ENCODE results near the gene CENPW. TPM values are rescaled to one million over a fixed set of nuclear protein-coding genes. Genes with fewer than 3 reads are reported as not detected.

Gene CENPW
- total and polyA plus RNA-seq, 2 experiments from 2014 or later, result 10.8 to 26.1 TPM

DNA sequence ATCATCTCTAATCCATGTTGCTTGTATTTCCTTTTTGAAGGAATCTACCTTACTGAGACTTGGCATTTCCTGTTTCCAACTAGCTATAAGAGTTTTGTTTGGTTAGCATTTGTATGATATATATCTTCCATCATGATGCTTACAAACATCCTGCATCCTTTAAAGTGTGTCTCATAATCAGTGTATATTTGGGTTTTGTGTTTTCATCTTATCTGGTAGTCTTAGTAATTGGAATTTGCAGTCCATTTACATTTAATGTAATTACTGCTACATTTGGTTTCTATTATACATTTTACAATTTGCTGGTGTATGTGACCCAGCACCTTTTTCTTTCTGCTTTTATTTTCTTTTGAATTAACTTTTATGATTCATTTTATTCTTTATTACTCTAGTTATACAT is 12.6 kb downstream of the CENPW start:
- Histone ChIP-seq H3K27ac (no peak overlapping the region), H3K4me3 (no peak overlapping the region), H3K9me3 (ENCODE audit: low read depth) (no peaks in the 10 kb centered on the region), H3K4me1 (ENCODE audit: low read depth) (no peaks in the 10 kb centered on the region), H3K36me3 (peaks cover 2% of the 10 kb centered on the region), H3K27me3 (no peaks in the 10 kb centered on the region)
- TF ChIP-seq, protein P1, sequence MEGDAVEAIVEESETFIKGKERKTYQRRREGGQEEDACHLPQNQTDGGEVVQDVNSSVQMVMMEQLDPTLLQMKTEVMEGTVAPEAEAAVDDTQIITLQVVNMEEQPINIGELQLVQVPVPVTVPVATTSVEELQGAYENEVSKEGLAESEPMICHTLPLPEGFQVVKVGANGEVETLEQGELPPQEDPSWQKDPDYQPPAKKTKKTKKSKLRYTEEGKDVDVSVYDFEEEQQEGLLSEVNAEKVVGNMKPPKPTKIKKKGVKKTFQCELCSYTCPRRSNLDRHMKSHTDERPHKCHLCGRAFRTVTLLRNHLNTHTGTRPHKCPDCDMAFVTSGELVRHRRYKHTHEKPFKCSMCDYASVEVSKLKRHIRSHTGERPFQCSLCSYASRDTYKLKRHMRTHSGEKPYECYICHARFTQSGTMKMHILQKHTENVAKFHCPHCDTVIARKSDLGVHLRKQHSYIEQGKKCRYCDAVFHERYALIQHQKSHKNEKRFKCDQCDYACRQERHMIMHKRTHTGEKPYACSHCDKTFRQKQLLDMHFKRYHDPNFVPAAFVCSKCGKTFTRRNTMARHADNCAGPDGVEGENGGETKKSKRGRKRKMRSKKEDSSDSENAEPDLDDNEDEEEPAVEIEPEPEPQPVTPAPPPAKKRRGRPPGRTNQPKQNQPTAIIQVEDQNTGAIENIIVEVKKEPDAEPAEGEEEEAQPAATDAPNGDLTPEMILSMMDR (IDR thresholded peaks at IDR 0.05; ENCODE audit: low read depth, low read length), result no peak
- DNase-seq (ENCODE audit: low read depth in 1 of 2, low spot score in 1 of 2), result no peak

DNA sequence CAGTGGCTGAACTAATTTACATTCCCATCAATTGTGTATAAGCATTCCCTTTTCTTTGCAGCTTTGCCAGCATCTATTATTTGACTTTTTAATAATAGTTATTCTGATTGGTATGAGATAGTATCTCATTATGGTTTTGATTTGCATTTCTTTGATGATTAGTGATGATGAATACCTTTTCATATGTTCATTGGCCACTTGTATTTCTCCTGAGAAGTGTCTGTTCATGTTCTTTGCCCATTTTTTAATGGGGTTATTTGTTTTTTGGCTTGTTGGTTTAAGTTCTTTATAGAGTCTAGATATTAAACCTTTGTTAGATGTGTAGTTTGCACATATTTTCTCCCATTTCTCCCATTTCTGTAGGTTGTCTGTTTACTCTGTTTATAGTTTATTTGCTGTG is 16.6 kb downstream of the CENPW start:
- TF ChIP-seq, protein P1 (IDR thresholded peaks at IDR 0.05; ENCODE audit: low read depth, low read length), result no peak
- no peaks in the 10 kb centered on the region for H3K9me3 ChIP-seq (ENCODE audit: low read depth)

DNA sequence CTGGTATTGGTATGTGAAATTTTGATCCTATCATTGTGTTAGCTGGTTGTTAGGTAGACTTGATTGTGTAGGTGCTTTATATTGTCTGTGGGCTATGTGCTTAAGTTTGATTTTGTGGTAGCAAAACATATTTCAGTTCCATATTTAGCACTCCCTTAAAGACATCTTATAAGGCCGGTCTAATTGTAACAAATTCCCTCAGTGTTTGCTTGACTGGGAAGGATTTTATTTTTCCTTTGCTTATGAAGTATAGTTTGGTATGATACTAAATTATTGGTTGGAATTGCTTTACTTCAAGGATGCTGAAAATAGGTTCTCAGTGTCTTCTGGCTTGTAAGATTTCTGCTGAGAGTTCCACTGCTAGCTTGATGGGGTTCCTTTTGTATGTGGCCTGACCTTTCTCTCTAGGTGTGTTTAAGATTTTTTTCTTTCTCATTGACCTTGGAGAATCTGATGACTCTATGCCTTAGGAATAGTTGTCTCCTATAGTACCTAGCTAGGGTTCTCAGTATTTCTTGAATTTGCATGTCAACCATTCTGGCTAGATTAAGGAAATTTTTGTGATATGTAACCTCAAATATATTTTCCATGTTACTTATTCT is 20.1 kb downstream of the CENPW start:
- TF ChIP-seq, protein P1 (IDR thresholded peaks at IDR 0.05; ENCODE audit: low read depth, low read length), result no peak
- Histone ChIP-seq H3K27ac (no peak overlapping the region), H3K36me3 (no peaks in the 10 kb centered on the region), H3K4me3 (no peak overlapping the region), H3K9me3 (ENCODE audit: low read depth) (no peaks in the 10 kb centered on the region), H3K27me3 (no peaks in the 10 kb centered on the region), H3K4me1 (ENCODE audit: low read depth) (no peaks in the 10 kb centered on the region)
- DNase-seq (ENCODE audit: low read depth in 1 of 2, low spot score in 1 of 2), result no peak

More for the DNA sequence above, 16.6 kb downstream of the CENPW start:
- no peak for DNase-seq (ENCODE audit: low read depth in 1 of 2, low spot score in 1 of 2)
- Histone ChIP-seq H3K36me3 (no peaks in the 10 kb centered on the region), H3K27me3 (no peaks in the 10 kb centered on the region), H3K27ac (no peak overlapping the region), H3K4me3 (no peak overlapping the region), H3K4me1 (ENCODE audit: low read depth) (no peaks in the 10 kb centered on the region)

DNA sequence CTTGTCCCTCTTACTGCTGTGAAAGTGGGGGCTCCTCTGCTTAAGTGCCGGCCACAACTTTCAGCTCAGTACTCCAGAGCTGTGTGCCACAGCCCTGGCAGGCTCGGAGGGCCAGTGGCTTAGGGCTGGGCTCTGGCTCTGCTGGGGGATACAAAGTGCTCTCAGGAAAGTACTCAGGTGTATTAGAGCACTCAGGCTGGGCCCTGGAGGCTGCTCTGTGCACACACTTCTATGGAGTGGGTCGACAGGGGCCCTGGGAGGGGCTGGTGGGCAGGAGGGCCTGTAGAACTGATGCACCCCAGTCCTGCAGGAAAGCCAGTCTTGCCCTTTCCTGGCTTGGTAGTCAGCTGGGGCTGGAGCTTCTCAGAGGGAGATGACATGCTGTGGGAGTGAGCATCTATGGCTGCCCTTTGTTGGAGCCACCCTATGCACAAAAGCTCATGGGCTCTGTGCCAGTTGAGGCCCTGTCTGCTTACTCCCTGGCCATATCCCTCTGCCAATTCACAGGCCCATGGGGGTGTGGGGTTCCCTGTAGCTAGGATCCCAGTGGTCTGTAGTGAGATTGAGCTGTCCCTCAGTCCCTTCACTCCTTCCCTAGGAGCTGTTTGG is 22.0 kb downstream of the CENPW start:
- Histone ChIP-seq H3K36me3 (no peaks in the 10 kb centered on the region), H3K4me3 (no peak overlapping the region), H3K9me3 (ENCODE audit: low read depth) (no peaks in the 10 kb centered on the region), H3K27me3 (no peaks in the 10 kb centered on the region), H3K4me1 (ENCODE audit: low read depth) (no peaks in the 10 kb centered on the region), H3K27ac (no peak overlapping the region)
- TF ChIP-seq, protein P1 (IDR thresholded peaks at IDR 0.05; ENCODE audit: low read depth, low read length), result no peak
- DNase-seq (ENCODE audit: low read depth in 1 of 2, low spot score in 1 of 2), result peak in 1 of 2 donors; percentile 4

DNA sequence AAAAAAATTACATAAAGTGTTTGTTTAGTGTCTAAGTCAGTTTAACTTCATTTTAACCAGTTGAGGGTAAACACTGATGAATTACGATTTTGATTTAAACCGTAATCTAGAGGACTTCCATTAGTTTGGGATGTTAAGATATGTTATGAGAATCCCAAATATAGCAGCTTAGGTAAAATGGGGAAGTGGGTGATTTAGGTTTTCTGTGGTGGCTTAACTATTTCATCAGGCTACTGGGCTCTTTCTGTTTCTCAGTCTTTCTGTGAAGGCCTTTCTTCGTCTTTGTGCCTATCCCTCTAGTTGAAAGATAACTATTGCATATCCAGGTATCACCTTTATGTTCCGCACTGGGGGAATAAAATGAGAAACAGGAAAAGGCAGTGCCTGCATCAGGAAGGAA is 27.9 kb downstream of the CENPW start:
- no peak for DNase-seq (ENCODE audit: low read depth in 1 of 2, low spot score in 1 of 2)
- Histone ChIP-seq H3K4me1 (ENCODE audit: low read depth) (no peaks in the 10 kb centered on the region), H3K27ac (no peak overlapping the region), H3K9me3 (ENCODE audit: low read depth) (no peaks in the 10 kb centered on the region), H3K36me3 (no peaks in the 10 kb centered on the region), H3K4me3 (no peak overlapping the region), H3K27me3 (no peaks in the 10 kb centered on the region)
- TF ChIP-seq, protein P1 (IDR thresholded peaks at IDR 0.05; ENCODE audit: low read depth, low read length), result no peak

Measured in cardiac muscle cell (in vitro differentiated cells and primary cell).